GM21619 (cell line): ENCODE data around the gene FGD3.
"Not testable (repeated sequence)": the region's sequence is repeated elsewhere in the genome, so short reads cannot be mapped to it uniquely, and the experiment has no call there.

Experiments
- ATAC-seq: cut with Tn5 transposase; IDR thresholded peaks from one replicate; pipeline ENCODE4 v1.9.1; 2021; ENCODE audit not compliant: unreplicated experiment

FGD3 gene

DNA sequence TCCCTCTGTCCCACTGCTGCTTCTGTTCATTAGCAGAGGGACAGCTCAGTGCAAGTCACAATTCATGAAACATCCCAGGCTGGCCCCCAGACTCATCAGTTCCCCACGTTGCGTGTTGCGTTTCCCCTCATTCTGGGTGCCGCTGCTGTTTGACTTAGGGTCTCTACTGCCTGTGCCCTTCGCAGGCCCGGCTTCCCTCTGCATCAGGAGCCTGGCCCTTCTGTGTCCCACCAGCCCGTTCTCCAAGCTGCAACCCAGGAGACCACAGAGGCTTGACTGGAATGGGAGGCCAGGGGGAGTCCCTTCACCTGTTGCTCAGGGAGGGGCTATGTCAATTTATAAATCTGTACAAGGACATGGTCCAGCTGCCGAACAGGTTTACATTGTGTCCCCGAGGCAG, 57.2 kb downstream of the FGD3 start:
- no peak for ATAC-seq

DNA sequence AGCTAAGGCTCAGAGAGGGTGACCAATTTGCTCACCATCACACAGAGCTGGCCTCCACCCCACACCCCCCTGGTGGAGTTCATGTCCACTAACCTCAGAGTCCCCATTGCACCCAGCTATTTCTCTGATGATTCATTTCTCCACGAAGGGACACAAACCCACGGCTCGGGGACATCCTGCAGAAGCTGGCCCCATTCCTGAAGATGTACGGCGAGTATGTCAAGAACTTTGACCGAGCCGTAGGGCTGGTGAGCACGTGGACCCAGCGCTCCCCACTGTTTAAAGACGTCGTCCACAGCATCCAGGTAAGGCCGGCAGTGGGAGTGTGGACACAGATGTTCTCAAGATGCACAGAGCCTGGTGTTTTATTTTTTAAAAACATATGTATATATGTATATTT, 58.6 kb downstream of the FGD3 start:
- no peak for ATAC-seq

DNA sequence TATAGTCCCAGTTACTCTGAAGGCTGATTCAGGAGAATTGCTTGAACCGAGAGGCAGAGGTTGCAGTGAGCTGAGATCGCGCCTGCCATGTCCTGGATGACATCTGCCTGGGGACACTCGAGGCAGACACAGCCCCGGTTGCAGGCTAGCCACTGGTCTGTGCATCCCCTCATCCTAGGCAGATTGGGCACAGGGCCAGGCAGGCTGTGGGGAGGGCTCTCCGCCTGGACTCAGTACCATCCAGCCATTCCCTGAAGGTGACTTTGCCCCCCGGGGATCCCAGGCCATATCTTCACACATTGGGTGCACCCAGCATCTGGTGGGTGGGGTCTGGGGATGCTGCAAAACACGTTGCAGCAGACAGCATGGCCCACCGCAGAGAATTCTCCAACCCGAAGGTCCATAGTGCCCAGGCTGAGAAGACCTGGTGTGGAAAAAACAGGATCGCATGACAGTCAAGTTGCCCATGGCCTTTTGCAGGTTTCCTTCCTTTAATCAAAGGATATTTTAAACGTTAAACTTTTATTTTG, 60.3 kb downstream of the FGD3 start:
- ATAC-seq: no peak

DNA sequence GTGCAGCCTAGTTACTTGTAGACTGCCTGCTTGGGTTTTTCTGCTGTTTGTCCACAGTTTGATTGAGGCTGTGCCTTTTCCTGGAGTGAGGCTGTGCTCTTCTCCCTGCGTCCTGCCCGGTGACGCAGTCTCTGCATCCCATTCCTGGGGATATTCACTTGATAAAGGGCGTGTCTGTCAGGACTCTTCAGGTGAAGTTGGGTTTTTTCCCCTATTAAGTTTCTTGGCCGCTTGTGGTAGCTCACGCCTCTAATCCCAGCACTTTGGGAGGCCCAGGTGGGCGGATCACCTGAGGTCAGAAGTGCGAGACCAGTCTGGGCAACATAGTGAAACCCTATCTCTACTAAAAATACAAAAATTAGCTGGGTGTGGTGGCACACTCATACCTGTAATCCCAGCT, 61.1 kb downstream of the FGD3 start:
- no peak for ATAC-seq

- ATAC-seq: no peak
Observed at GRCh38 chr9:93009337-93010015, 62.2 kb downstream of the FGD3 start.

DNA sequence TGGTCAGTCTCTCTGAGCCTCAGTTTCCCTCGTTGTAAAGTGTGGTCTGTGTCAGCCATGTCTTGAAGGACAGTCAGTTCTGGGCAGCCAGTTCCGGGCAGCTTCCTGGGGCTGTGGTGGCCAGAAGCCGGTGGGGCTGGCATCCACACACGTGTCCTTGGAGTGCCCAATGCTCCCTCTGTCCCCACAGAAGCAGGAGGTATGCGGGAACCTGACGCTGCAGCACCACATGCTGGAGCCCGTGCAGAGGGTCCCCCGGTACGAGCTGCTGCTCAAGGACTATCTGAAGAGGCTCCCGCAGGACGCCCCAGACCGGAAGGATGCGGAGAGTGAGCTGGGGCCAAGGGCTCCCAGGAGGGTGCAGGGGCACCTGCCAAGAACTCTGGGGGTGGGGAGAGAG, 62.7 kb downstream of the FGD3 start:
- ATAC-seq: no peak

DNA sequence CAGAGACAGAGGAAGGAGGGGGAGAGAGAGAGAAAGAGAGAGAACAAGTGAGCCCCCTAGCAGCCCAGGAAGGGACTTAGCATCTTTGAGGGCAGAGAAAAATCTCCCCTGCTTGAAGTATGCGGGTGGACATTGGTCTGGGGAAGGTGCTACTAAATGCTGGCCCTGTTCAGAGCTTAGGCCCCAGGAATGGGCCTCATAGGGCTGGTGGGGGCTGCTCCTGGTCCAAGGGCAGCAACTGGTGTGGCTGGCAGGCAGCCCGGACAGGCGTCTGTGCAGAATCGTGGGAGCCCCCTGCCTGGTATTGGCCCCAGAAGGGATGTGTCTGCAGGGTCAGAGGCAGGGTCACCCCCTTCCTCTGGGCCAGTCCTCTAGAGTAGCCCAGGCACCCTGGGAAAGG, 63.4 kb downstream of the FGD3 start:
- no peak for ATAC-seq

DNA sequence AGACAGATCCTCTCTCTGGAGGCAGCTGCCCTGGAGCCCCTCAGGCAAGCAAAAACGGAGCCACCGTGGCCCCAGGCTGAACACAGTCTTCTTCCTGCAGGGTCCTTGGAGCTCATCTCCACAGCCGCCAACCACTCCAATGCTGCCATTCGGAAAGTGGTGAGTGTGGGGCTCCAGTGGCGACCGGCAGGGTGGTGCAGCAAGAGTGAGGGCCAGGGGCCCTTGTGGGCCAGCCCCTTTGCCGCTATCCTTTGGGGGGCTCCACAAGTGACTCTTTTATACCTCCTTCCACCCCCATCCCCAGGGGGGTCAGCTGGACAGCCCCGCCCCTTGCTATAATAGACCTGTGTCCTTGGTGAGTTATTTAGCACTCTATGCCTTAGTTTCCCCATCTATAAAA, 63.8 kb downstream of the FGD3 start:
- ATAC-seq: no peak

GRCh38 chr9:93012963-93013855, 65.9 kb downstream of the FGD3 start:
- no peak for ATAC-seq

DNA sequence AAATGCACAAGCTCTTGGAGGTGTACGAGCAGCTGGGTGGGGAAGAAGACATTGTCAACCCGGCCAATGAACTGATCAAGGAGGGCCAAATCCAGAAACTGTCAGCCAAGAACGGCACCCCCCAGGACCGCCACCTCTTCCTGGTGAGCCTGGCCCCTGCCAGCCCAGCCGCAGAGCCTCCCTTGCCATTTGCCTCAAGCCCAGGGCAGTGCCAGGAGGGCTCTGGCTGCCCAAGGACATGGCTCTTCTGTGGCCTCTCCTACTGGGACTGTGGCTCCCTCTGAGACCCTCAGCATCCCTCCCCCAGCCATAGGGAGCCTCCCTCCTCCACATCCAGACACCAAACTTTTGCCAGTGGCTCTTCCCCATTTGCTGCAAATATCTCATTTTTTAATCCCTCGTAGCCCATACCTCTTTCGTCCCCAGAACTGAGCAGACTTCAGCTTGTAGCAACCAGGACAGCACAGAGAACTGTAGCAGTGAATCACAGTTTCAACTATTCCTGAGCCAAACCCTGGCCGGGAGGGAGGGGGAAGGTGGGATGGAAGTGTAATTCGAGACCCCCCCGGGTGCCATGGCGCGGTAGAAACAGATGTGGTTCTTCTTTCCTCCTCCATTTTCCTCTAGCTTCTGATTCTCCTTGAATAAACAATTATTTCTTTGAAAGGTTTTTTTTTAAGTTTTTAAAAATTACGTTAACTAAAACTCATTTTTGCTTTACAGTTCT, 66.7 kb downstream of the FGD3 start:
- no peak for ATAC-seq

GRCh38 chr9:93015190-93015589, 67.9 kb downstream of the FGD3 start:
- not testable (repeated sequence) for ATAC-seq

GRCh38 chr9:93017621-93018020, 70.3 kb downstream of the FGD3 start:
- no peak for ATAC-seq

DNA sequence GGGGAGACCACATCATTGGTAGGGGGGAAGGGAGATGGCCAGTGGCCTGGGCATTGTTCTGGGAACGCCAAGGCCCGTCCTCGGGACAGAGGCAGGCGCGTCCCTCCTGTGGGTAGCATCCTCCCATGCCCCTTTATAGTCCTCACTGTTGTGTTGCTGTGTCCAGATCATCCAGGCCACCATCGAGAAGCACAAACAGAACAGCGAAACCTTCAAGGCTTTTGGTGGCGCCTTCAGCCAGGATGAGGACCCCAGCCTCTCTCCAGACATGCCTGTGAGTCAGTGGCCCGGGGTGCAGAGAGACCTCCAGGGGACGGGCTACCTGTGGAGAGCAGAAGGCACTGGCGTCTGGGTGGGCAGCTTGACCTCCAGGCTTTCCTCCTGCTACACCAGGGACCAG, 72.8 kb downstream of the FGD3 start:
- no peak for ATAC-seq

DNA sequence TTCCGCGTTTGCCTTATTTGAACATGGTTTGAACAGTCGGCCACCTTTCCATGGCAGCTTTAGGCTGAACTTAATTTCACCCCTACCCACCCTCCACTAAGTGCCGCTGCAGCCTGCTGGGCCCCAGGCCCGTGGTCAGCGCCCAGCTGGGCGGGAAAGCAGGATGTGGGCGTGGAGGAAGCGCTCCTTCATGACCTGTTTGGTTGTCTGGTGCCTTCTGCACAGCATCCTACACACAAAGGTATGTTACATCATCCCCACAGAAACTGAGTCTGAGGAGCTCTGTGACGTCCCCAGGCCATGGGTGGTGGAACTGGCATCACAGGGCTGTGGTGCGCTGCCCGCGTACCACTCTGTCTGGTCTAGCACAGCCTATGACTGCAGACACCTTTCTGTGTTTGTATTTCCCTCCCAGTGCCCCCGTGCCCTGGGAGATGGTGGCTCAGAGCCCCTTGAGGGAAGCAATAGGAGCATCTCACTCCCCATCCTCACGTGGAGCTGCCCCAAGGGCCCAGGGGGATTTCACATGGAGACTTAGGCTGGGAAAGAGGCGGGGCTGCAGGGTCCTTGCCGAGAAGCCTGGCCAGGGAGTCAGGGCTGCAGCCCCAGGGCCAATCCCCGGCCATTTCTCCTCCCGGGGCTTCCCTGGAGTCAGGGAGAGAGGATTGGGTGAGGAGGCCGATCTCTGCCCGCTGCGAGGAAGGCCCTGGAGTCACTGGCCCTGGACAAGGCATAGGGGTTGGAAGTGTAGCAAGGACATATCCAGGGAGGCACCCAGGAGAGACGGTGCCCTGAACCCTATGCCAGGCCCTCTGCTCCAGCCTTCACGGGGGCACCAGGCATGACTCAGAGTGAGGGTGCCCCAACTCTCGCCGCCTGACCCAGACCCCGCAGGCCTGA, 73.7 kb downstream of the FGD3 start:
- ATAC-seq: no peak

DNA sequence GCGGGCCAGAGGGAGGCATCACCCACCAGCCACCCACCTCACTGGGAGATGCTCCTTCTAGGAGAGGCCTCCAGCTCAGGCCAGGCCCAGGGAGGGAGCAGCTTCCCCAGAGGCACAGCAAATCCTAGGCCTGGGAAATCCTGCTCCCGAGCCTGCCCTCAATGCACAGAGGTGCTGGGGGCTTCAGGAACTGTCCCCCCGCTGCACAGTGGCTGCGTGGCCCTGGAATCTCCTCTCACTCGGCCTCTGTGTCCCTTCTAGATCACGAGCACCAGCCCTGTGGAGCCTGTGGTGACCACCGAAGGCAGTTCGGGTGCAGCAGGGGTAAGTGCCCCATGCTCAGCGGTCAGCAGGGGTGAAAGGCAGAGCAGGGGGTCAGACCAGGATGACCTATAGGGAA, 74.7 kb downstream of the FGD3 start:
- no peak for ATAC-seq

GRCh38 chr9:93022721-93023520, 75.6 kb downstream of the FGD3 start:
- ATAC-seq: no peak

- ATAC-seq: no peak
Observed at GRCh38 chr9:93023521-93023815, 76.1 kb downstream of the FGD3 start.

GRCh38 chr9:93024646-93024910, 77.3 kb downstream of the FGD3 start:
- ATAC-seq: no peak

- ATAC-seq: no peak
Observed at GRCh38 chr9:93024986-93025630, 77.8 kb downstream of the FGD3 start.

DNA sequence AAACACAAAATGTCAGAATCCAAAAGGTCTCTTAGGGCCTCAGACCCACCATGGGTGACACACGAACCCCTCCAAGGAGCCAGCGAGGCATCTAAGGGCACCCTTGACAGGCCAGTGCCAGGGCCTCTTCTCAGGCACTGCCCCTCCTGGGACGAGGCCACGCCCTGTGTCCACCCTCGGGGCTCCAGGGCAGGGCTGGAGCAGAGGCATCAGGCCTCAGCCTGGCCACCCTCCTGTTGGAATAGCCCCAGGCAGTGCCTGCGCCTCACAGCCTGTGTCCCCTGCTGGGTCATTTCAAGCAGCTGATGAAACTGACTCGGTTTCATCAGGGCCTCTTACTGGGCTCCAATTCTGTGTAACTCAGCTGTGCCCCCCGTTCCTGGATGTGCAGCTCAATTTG, 78.4 kb downstream of the FGD3 start:
- ATAC-seq: no peak
